Airway epithelial cell (primary cell): ENCODE measurements around the gene ZFAND3. TPM values are rescaled to one million over a fixed set of nuclear protein-coding genes. Genes with fewer than 3 reads are reported as not detected.

Source experiments
- total RNA-seq: library from RNA; depleted of rRNA; stranded (reverse); fragments of >200 nt; gene quantifications from 2 replicates; pipeline ENCODE4 v1.2.3, GENCODE V29; 2015

Gene ZFAND3
- total RNA-seq: 13.8 and 19.8 TPM in 2 replicates

GRCh38 chr6:37819177-37819801, at the start of gene ZFAND3:
ZFAND3 (plus strand) TSS chr6:37819727; CDS start chr6:37819946, 219 bp downstream.

Other genes with a start within 250 kb of the ZFAND3 start
- 0.14 and 0.28 TPM in 2 replicates for gene MDGA1, start 121.8 kb upstream of the ZFAND3 start, total RNA-seq